HG03097 (cell line): Measurements from ENCODE around the gene ARHGEF2.
A peak's percentile ranks its signal among the peaks of the same experiment; 100 is the strongest.

Experiments used
- ATAC-seq: cut with Tn5 transposase; IDR thresholded peaks from one replicate; pipeline ENCODE4 v1.9.1; 2021; ENCODE audit not compliant: unreplicated experiment, low FRiP score

The ARHGEF2 gene

GRCh38 chr1:155913969-155914757 lies 64.2 kb downstream of the ARHGEF2 start:
- no peak for ATAC-seq

DNA sequence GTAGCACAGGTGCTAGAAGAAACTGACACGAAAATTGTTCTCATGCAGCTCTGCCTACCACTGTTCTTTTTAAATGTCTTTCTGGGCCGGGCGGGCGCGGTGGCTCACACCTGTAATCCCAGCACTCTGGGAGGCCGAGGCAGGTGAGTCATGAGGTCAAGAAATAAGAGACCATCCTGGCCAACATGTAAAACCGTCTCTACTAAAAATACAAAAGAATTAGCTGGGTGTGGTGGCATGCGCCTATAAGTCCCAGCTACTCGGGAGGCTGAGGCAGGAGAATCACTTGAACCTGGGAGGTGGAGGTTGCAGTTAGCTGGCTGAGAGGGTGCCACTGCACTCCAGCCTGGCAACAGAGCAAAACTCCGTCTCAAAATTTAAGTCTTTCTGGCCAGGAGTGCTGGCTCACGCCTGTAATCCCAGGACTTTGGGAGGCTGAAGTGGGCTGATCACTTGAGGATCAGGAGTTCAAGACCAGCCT lies 66.3 kb downstream of the ARHGEF2 start:
- no peak for ATAC-seq

- ATAC-seq, result peak; percentile 76
Measured at GRCh38 chr1:155911156-155912055, 66.9 kb downstream of the ARHGEF2 start, which contains the start of gene RIT1. TSS of gene RIT1 (minus strand) at chr1:155911349. CDS start at chr1:155910761, 588 bp downstream.

- ATAC-seq, result no peak
Measured at GRCh38 chr1:155910621-155911121, 67.7 kb downstream of the ARHGEF2 start.

- no peak for ATAC-seq
Measured at GRCh38 chr1:155909894-155910293, 68.5 kb downstream of the ARHGEF2 start.

DNA sequence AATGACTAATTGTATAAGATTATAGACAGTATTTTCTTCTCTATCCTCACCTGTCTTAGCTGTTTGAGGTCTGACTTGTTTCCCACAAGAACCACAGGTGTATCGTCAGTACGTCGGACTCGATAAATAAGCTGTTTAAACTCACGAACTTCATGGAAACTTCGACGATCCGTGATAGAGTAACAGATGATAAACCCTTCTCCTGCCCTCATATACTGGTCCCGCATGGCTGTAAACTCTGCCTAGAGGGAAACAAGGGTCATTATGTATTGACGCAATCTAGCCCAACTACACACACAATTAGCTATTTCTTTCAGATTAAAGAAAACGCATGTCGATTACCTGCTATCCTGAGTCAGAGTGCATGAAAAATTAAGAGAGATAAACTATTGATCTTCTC lies 74.1 kb downstream of the ARHGEF2 start:
- ATAC-seq, result no peak

DNA sequence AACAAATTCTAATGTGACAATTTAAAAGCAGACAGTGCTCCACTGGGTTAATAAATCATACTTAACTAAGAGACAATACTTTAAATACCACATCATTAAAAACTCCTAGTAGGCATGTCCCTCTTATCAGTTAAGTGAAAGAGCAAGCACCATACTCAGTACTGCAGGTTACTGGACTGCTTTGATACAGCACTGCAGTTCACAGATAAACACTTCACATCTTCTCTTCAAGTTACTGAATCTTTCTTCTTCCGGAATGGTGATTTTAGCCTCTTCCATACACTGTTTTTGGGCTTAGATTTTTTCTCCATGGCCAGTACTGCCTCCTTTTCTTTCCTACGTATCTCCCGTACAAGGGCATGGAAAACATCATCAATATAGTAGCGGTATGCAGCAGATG lies 78.2 kb downstream of the ARHGEF2 start:
- no peak for ATAC-seq

GRCh38 chr1:155899683-155900082 lies 78.7 kb downstream of the ARHGEF2 start:
- ATAC-seq, result no peak

- ATAC-seq, result no peak
Measured at GRCh38 chr1:155898888-155899287, 79.5 kb downstream of the ARHGEF2 start.

GRCh38 chr1:155897746-155898145 lies 80.6 kb downstream of the ARHGEF2 start:
- ATAC-seq, result no peak
